Neuron (in vitro differentiated cells): ENCODE measurements around the gene STK4.

ENCODE experiments used
- H2AFZ ChIP-seq: one replicate; pipeline ENCODE4 v1.6.1; 2013; ENCODE audit warnings: low read depth, mild to moderate bottlenecking, inconsistent platforms, low read length, moderate library complexity
- H3K27me3 ChIP-seq: one replicate; pipeline ENCODE4 v1.6.1; 2013; ENCODE audit warnings: low read length; ENCODE audit not compliant: insufficient read depth
- H3K36me3 ChIP-seq: one replicate; pipeline ENCODE4 v1.6.1; 2013; ENCODE audit warnings: low read length; ENCODE audit not compliant: insufficient read depth
- H3K4me1 ChIP-seq: one replicate; pipeline ENCODE4 v1.6.1; 2013; ENCODE audit warnings: low read length; ENCODE audit not compliant: insufficient read depth
- H3K4me3 ChIP-seq: 2 replicates; pipeline ENCODE4 v1.5.1; 2013; ENCODE audit warnings: mild to moderate bottlenecking, low read length, moderate library complexity
- H3K9me3 ChIP-seq: one replicate; pipeline ENCODE4 v1.6.1; 2013; ENCODE audit warnings: low read length

Gene STK4

DNA sequence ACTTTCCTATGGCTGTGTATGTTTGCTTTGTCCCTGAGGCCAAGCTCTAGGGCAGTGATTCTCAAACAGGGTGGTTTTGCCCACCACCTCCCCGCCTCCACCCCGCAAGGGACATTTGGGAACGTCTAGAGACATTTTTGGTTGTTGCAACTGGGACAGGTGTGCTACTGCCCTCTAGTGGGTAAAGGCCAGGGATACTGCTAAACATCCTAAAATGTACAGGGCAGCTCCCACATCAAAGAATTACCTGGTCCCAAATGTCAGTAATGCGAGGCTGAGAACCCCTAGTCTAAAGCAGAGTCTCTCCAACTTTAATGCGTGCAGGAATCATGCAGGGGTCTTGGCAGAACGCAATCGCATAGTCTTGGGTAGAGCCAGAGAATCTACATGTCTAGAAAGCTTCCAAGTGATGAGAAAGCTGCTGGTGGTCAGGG is 129.5 kb downstream of the STK4 start:
- H3K4me1 ChIP-seq: peaks cover under 1% of the 10 kb centered on the region
- H3K36me3 ChIP-seq: no peaks in the 10 kb centered on the region
- H2AFZ ChIP-seq: no peak overlapping the region
- peaks cover 31% of the 10 kb centered on the region for H3K27me3 ChIP-seq
- peaks cover 3% of the 10 kb centered on the region for H3K9me3 ChIP-seq
- H3K4me3 ChIP-seq: no peak overlapping the region

DNA sequence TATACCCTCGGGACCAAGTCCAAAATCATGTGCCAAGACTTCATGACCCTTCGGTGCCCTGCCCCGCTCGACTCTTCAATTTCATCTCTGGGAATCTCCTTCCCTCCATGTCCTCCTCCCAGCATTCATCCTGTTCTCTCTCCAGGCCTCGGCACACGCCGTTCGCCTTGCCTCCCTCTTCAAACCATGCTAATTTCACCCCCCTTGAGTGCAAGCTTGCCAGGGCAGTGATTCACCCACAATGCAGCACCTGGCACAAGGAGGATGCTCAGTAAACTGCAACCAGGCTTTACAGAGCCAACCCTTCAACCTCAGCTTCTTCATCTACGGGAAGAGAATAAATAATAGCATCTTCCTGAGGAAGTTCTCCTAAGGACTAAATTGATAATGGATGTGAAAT is 130.5 kb downstream of the STK4 start:
- Histone ChIP-seq H3K36me3 (no peaks in the 10 kb centered on the region), H3K9me3 (peaks cover 3% of the 10 kb centered on the region), H3K4me3 (no peak overlapping the region), H2AFZ (no peak overlapping the region), H3K4me1 (peaks cover 2% of the 10 kb centered on the region), H3K27me3 (peaks cover 40% of the 10 kb centered on the region)

DNA sequence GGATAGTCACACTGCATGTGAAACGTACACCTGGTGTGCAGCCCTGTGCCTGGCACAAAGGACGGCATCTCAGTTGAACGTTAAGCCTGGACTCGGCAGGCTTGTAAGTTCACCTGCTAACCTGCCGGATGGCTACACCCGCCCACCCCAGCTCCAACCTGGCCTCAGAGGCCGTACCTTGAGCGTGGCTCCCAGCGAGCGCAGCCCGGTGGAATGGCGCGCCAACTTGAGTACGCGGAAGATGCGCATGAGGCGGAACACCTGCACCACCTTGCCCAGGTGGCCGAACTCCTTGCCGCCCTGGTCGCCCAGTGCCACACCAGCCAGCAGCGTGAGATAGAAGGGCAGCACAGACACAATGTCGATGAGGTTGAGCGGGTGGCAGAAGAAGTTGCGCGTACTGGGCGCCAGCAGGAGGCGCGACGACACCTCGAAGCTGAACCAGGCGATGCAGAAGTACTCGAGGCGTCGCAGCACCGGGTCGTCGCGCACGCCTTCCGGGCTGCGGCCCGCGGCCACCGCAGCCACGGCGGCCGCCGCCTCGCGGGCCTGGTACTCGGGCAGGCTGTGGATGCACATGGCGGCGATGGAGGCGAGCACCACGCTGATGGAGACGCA is 131.3 kb downstream of the STK4 start:
- peaks cover 40% of the 10 kb centered on the region for H3K27me3 ChIP-seq
- peaks cover 3% of the 10 kb centered on the region for H3K9me3 ChIP-seq
- peaks cover 2% of the 10 kb centered on the region for H3K4me1 ChIP-seq
- H3K4me3 ChIP-seq: no peak overlapping the region
- no peak overlapping the region for H2AFZ ChIP-seq
- no peaks in the 10 kb centered on the region for H3K36me3 ChIP-seq

DNA sequence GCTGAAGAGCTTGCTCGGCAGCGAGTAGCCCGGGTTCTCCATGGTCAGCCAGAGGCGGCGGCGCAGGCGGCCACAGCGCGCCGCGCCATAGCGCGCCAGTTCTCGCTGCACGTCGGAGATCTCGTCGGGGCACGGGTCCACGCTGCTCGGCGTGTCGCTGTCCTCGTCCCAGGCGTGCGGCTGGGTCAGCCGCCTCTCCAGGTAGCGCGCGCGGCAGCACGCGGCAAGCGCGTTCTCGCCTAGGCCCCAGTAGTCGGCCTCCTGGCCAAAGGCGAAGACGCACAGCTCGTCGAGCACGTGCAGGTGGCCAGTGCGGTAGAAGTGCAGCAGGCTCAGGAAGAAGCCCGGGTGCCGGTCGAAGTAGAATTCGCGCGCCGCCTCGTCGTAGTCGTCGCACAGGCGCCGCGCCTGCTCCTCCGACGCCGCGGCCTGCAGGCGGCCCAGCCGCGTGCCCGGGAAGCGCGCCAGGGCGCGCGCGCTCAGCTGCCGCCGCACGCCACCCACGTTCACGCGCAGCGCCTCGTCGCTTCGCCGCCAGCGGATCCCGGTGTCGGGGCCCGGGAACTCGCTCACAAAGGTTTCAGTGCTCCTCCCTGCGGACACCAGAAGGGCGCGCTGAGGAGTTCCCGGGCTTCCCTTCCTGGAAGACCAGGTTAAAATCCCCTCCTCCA is 131.9 kb downstream of the STK4 start:
- Histone ChIP-seq H3K9me3 (peaks cover 3% of the 10 kb centered on the region), H3K4me1 (peaks cover 2% of the 10 kb centered on the region), H3K36me3 (no peaks in the 10 kb centered on the region), H3K27me3 (peaks cover 40% of the 10 kb centered on the region), H2AFZ (no peak overlapping the region), H3K4me3 (no peak overlapping the region)

DNA sequence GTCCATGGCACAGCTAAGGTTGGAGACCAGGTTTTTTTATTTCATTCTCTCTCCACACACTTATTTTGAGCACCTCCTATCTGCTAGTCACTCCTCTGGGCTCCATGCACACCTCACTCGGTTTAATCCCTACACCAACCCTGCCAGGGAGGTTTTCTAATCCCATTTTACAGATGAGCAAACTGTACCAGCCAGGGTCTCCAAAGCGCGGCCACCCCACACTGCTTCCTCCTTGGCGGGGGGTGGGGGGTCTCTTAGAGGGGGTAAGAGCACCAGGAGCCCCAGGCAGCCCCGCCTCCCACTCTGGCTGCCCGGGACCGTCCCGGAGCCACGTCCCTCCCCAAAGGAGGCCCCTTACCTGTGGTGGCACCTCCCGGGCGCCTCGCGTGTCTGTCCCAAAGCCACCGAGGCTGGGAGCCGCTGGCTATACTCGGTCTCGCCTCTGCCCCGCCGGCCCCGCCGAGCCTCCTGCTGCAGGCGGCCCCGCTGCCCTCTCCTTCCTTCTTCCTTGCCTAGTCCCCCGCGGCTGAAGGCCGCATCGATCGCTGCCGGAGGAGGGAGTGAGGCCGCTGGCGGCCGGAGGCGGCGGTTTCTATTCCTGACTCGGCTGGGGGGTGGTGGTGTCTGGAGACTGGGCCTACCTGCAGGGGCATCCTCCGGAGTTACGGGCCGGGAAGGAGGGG is 134.4 kb downstream of the STK4 start, which contains the start of gene KCNS1:
Gene KCNS1 (minus strand): TSS at position 565 of the 683 bp plus-strand sequence. CDS start 1,891 bp downstream, outside the sequence.
- H3K4me3 ChIP-seq: no peak within 1 kb of the TSS
- H3K27me3 ChIP-seq: peaks cover 40% of the 10 kb centered on the region
- H3K36me3 ChIP-seq: no peaks in the 10 kb centered on the region
- peak within 1 kb of the TSS; percentile 65 for H2AFZ ChIP-seq
- H3K4me1 ChIP-seq: peaks cover 2% of the 10 kb centered on the region
- H3K9me3 ChIP-seq: peaks cover 3% of the 10 kb centered on the region

DNA sequence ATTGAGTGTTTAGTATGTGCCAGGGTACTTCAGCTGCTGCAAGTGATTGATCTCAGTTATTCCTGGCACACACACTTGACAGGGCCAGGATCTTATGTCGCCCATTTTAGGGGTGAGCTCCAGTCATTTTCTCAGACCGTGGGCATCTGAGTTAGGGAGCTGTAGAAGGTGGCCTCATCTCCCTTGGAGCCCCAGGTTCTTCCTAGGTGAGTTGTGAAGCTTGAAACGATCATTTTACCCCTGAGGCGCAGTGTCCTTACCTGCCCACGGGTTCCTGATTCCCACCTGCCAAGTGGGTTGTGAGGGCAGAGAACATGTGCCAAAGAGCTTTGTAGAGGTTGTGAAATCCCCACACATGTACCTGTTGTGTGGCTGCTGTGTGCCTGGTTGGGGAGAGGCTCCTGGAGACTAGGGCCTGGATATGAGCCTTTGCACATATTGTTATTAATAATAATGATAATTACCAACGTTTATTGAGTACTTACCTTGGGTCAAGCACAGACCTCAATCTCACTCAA is 135.1 kb downstream of the STK4 start:
- Histone ChIP-seq H3K9me3 (peaks cover 3% of the 10 kb centered on the region), H3K4me3 (no peak overlapping the region), H3K4me1 (peaks cover 2% of the 10 kb centered on the region), H2AFZ (peak overlapping the region; percentile 65), H3K36me3 (no peaks in the 10 kb centered on the region), H3K27me3 (peaks cover 40% of the 10 kb centered on the region)

DNA sequence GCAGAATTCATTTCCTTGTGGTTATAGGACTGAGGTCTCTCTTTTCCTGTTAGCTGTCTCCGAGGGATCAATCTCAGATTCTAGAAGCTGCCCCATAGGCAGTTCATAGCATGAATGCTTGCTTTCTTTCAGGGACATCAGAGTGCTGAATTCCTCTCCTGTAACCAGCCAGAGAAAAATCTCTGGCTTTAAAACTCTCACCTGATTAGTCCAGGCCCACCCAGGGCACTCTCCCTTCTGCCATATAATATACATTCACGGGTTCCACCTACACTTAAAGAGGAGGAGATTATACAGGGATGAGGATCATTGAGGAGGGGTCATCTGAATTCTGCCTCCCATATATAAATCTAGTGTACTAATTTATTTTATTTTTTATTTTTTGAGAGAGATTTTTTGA is 136.8 kb downstream of the STK4 start:
- Histone ChIP-seq H3K9me3 (no peaks in the 10 kb centered on the region), H3K4me1 (peaks cover 2% of the 10 kb centered on the region), H3K4me3 (no peak overlapping the region), H3K36me3 (no peaks in the 10 kb centered on the region), H2AFZ (no peak overlapping the region), H3K27me3 (peaks cover 34% of the 10 kb centered on the region)

DNA sequence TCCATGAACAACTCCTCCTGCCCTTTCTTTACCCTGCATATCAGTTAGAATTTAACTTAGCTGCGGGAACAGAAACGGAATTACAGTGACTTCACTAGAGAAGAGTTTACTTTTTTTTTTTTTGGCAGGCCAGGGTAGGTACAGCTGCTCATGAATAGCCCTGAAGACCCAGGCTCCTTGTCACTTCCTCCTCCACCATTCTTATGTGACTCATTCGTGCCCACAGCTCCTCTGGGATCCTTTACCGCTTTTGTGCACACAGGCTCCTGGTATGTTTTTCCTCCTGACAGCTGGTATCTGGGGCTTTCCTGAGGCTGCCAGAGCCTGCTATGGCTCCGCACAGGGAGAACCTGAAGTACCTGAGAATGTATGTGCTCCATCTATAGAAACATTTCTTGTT is 138.5 kb downstream of the STK4 start:
- H3K9me3 ChIP-seq: no peaks in the 10 kb centered on the region
- peaks cover 21% of the 10 kb centered on the region for H3K27me3 ChIP-seq
- H3K4me3 ChIP-seq: no peak overlapping the region
- H2AFZ ChIP-seq: no peak overlapping the region
- no peaks in the 10 kb centered on the region for H3K36me3 ChIP-seq
- peaks cover 2% of the 10 kb centered on the region for H3K4me1 ChIP-seq

DNA sequence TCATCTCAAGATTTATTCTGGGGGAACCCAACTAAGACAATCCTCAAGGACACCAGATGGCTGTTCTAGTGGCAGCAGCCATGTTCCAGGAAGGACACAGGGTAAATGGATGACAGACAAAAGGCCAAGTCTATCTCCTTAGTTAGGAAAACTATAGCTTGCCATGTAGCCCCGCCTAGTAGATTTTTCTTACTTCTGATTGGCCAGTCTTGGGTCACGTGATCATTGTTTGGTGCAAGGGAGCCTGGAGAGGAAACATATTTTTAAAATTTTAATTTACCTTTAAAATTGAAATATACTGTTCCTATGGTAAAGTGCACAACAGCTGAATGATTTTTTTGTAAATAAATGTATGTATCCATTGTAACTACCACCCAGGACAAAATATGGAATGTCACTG is 139.0 kb downstream of the STK4 start:
- no peaks in the 10 kb centered on the region for H3K36me3 ChIP-seq
- H3K9me3 ChIP-seq: no peaks in the 10 kb centered on the region
- H3K4me1 ChIP-seq: peaks cover 2% of the 10 kb centered on the region
- H3K4me3 ChIP-seq: no peak overlapping the region
- H3K27me3 ChIP-seq: peaks cover 20% of the 10 kb centered on the region
- no peak overlapping the region for H2AFZ ChIP-seq

DNA sequence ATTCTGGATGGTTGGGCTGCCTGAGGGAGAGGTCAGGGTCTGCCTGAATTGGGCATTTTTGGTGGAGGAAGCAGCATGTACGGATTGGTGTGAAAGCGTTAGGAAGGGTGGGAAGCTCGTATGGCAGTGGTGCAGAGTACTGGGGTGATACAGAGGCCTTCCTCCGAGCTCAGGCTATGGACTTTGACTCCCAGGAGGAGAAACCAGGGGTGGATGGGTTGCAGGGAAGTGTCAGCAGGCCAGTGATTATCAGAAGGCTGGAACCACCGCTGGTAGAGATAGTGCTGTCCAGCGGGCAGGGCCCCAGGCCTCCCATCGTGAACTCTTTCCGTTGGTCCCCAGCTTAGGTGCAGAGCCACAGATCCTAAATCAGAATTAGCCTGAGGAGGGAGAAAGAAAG is 143.3 kb downstream of the STK4 start:
- H3K27me3 ChIP-seq: peaks cover 8% of the 10 kb centered on the region
- no peaks in the 10 kb centered on the region for H3K4me1 ChIP-seq
- H2AFZ ChIP-seq: no peak overlapping the region
- H3K4me3 ChIP-seq: no peak overlapping the region
- H3K9me3 ChIP-seq: no peaks in the 10 kb centered on the region
- H3K36me3 ChIP-seq: no peaks in the 10 kb centered on the region

DNA sequence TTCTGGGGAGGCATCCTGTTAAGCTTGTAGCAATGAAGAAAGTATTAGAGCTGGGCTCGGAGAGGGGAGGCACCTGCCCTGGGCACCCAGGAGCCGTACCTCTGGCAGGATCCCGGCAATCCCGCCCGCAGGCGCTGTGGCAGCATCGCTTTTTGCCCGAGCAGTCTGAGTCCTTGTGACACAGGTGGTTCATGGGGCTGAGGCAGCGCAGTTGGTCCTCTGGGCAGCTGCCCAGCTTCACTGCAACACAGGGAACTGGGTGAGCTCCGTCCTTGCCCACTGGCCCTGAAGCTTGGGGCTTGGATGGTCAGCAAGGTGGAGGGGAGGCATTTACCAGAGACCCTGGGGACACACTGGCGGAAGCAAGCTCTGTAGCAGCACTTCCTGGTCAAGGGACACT is 144.0 kb downstream of the STK4 start:
- H3K27me3 ChIP-seq: peaks cover 11% of the 10 kb centered on the region
- no peak overlapping the region for H3K4me3 ChIP-seq
- H3K36me3 ChIP-seq: no peaks in the 10 kb centered on the region
- H3K4me1 ChIP-seq: no peaks in the 10 kb centered on the region
- H3K9me3 ChIP-seq: no peaks in the 10 kb centered on the region
- H2AFZ ChIP-seq: no peak overlapping the region

DNA sequence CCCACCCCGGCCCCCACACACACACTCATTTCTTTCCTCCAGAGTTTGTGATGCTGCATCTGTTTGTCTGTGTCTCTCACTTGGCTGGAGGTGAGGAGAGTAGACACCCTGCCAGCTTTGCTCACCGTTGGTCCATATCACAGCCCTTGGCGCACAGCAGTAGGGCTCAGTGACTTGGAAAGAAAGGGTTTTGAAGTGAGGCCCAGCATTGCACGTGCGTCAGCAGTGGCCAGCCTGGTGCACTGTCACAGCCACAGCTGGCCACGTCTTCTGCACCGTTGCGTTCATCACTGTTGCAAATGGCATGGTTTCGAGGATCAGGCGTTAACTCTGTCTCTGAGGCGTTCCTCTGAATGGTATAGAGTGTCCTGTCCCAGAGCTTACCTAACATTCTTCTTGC is 145.0 kb downstream of the STK4 start:
- Histone ChIP-seq H3K9me3 (no peaks in the 10 kb centered on the region), H3K27me3 (peaks cover 13% of the 10 kb centered on the region), H3K4me1 (no peaks in the 10 kb centered on the region), H3K36me3 (no peaks in the 10 kb centered on the region), H3K4me3 (no peak overlapping the region), H2AFZ (no peak overlapping the region)

DNA sequence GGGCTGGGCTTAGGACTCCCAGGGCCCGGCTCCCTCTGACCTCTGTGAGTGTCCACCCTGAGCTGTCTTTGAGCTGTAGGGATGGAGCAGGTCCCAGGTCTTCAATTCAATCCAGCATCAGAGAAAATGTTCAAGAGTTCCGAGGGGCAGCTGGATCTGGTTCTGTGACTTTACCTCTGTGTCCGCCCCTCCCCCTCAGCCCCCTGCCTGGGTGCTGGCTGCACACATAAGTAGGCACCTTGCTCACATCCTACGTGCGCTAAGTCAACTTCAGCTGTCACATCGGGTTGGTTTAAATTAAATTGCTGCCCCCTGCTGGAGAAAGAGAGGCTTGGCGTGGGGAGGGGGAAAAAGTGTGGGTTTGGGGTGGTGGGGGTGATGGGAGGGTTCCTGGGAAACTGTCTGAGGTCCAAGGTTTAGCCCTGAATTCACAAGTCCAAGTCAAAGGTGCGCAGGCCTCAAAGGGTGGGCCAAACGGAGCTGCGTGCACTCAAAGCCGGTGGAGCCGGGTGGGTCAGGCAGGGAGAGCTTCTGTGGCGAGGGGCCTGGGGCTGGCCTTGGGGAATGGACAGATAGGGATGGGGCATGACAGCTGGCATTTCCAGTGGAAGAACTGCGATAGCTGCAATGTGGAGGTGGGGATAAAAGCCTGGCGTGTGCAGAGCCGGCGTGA is 145.6 kb downstream of the STK4 start:
- Histone ChIP-seq H3K4me1 (no peaks in the 10 kb centered on the region), H3K36me3 (no peaks in the 10 kb centered on the region), H3K27me3 (peaks cover 13% of the 10 kb centered on the region), H3K4me3 (no peak overlapping the region), H3K9me3 (no peaks in the 10 kb centered on the region), H2AFZ (no peak overlapping the region)
